Measurements from ENCODE around the gene SSBP4. TPM values are rescaled to one million over a fixed set of nuclear protein-coding genes. Genes with fewer than 3 reads are reported as not detected.

SSBP4 gene
- total RNA-seq, 1 donor from 2014 or later, result 28.5 TPM

- ATAC-seq (ENCODE audit: low read depth) (no peak), DNase-seq (no peak)
- H3K9me3 Mint-ChIP-seq, result no peaks in the 10 kb centered on the region
- H3K27ac Mint-ChIP-seq, result peak overlapping the region; percentile 56
- H3K36me3 Mint-ChIP-seq (ENCODE audit: low read depth), result no peaks in the 10 kb centered on the region
- H3K4me1 Mint-ChIP-seq, result peaks cover 37% of the 10 kb centered on the region
- intact Hi-C loops (cut with micrococcal nuclease), result no loop called here
- no peaks in the 10 kb centered on the region for H3K27me3 Mint-ChIP-seq
- POLR2A ChIA-PET, result interaction anchor here (0.6 to 1.8 kb wide), 4 partner anchors 12 to 399 kb away, joined by 3 to 11 read pairs (median 4); partner anchors contain the start of gene UPF1
- CTCF ChIA-PET, result no interaction called here
- H3K4me3 Mint-ChIP-seq, result peak overlapping the region; percentile 74
- no peak for TF ChIP-seq CTCF (IDR thresholded peaks at IDR 0.05)
These were observed 13.2 kb downstream of the SSBP4 start for GRCh38 chr19:18432275-18433014.

- H3K4me3 Mint-ChIP-seq, result peak overlapping the region; percentile 74
- peaks cover 37% of the 10 kb centered on the region for H3K4me1 Mint-ChIP-seq
- POLR2A ChIA-PET, result interaction anchor here (0.6 to 1.8 kb wide), 2 partner anchors 13 to 143 kb away, joined by 3 to 11 read pairs; no protein-coding TSS in a partner anchor
- CTCF ChIA-PET, result no interaction called here
- no peaks in the 10 kb centered on the region for H3K36me3 Mint-ChIP-seq (ENCODE audit: low read depth)
- no peak for TF ChIP-seq CTCF (IDR thresholded peaks at IDR 0.05)
- no peaks in the 10 kb centered on the region for H3K27me3 Mint-ChIP-seq
- peak overlapping the region; percentile 56 for H3K27ac Mint-ChIP-seq
- intact Hi-C loops (cut with micrococcal nuclease), result no loop called here
- ATAC-seq (ENCODE audit: low read depth), result peak; percentile 29
- H3K9me3 Mint-ChIP-seq, result no peaks in the 10 kb centered on the region
- peak; percentile 67 for DNase-seq
These were observed 14.0 kb downstream of the SSBP4 start for GRCh38 chr19:18433015-18433691.

- H3K27me3 Mint-ChIP-seq, result no peaks in the 10 kb centered on the region
- no peak for DNase-seq
- intact Hi-C loops (cut with micrococcal nuclease), result no loop called here
- CTCF ChIA-PET, result no interaction called here
- POLR2A ChIA-PET, result interaction anchor here (1.6 kb wide), 1 partner anchor 14 kb away, joined by 7 read pairs; the partner anchor contains the start of gene SSBP4
- no peaks in the 10 kb centered on the region for H3K36me3 Mint-ChIP-seq (ENCODE audit: low read depth)
- H3K9me3 Mint-ChIP-seq, result no peaks in the 10 kb centered on the region
- ATAC-seq (ENCODE audit: low read depth), result no peak
- H3K4me1 Mint-ChIP-seq, result peaks cover 37% of the 10 kb centered on the region
- peak overlapping the region; percentile 24 for H3K27ac Mint-ChIP-seq
- peak overlapping the region; percentile 79 for H3K4me3 Mint-ChIP-seq
- no peak for TF ChIP-seq CTCF (IDR thresholded peaks at IDR 0.05)
These were observed 14.7 kb downstream of the SSBP4 start for GRCh38 chr19:18433735-18434398.

GRCh38 chr19:18434411-18435175, 15.4 kb downstream of the SSBP4 start:
- ChIA-PET CTCF (interaction anchor here (0.9 kb wide), 1 partner anchor 15 kb away, joined by 3 read pairs; no protein-coding TSS in a partner anchor), POLR2A (interaction anchor here (0.5 to 1.6 kb wide), 3 partner anchors 15 to 302 kb away, joined by 5 to 7 read pairs (median 5); partner anchors contain the start of gene SSBP4)
- peaks cover 40% of the 10 kb centered on the region for H3K4me1 Mint-ChIP-seq
- H3K36me3 Mint-ChIP-seq (ENCODE audit: low read depth), result no peaks in the 10 kb centered on the region
- H3K27ac Mint-ChIP-seq, result peak overlapping the region; percentile 24
- peak overlapping the region; percentile 79 for H3K4me3 Mint-ChIP-seq
- H3K27me3 Mint-ChIP-seq, result no peaks in the 10 kb centered on the region
- no peak for TF ChIP-seq CTCF (IDR thresholded peaks at IDR 0.05)
- ATAC-seq (ENCODE audit: low read depth), result no peak
- intact Hi-C loops (cut with micrococcal nuclease), result loop anchor here (5.0 kb wide), 1 partner anchor 398 kb away; the partner anchor contains the start of gene UPF1
- DNase-seq, result no peak
- no peaks in the 10 kb centered on the region for H3K9me3 Mint-ChIP-seq

All from activated B cell treated with CpG ODN at 0.5 μM for 24 hours (primary cell).